ENCODE measurements around the gene TEAD1. TPM values are rescaled to one million over a fixed set of nuclear protein-coding genes. Genes with fewer than 3 reads are reported as not detected.

The TEAD1 gene
- total and polyA plus RNA-seq, 9 of the 15 experiments (the other 6 are each of a cell fraction or from before 2014, with no cell fraction given), result 1.7 to 17.7 (median 10.8) TPM

DNA sequence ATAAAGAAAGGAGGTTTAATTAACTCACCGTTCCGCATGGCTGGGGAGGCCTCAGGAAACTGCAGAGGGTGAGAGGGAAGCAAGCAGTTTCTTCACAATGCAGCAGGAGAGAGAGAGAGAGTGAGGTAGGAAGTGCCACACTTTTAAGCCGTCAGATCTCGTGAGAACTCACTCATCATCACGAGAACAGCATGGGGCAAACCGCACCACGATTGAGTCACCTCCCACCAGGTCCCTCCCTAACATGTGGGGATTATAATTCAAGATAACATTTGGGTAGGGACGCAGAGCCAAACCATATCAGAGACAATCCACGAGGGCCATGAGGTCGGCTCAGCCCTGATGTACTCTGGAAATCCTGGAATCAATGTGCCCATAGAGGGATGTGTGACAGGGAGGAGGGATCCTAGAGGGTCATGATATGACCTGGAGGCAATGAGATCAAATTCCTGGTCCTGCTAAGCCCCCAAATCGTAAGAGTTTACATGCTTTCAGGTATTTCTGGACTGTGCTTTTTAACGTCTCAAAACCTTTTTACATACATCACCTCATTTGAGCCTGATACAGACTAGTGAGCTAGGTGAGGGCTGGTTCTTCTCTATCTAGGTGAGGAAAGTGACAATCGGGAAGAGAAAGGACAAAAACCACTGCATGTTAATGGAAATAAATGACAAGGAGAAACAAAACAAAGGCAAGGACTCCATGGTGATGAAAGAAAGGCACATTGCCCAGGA is 315.4 kb downstream of the TEAD1 start (continued):
- TF ChIP-seq RB1 (IDR thresholded peaks at IDR 0.05; ENCODE audit: low read depth) (peak; percentile 57; the same call in 1 of the 2 replicates), KAT7 (CRISPR knock-in tag; IDR thresholded peaks at IDR 0.05; ENCODE audit: borderline replicate concordance) (peak; percentile 69; the same call in 1 of the 2 replicates), SPI1 (IDR thresholded peaks at IDR 0.05; ENCODE audit: borderline replicate concordance, low read depth, low read length) (peak; percentile 81), ZNF224 (CRISPR knock-in tag; IDR thresholded peaks at IDR 0.05) (no peak), ATF1 (CRISPR knock-in tag; IDR thresholded peaks at IDR 0.05) (no peak), ATF1 (tag; IDR thresholded peaks at IDR 0.05) (peak; percentile 86), ZEB2 (IDR thresholded peaks at IDR 0.05) (no peak; the same call in 1 of the 2 replicates), HOXB6 (CRISPR knock-in tag; IDR thresholded peaks at IDR 0.05; ENCODE audit: borderline replicate concordance) (no peak), OTX1 (CRISPR knock-in tag; IDR thresholded peaks at IDR 0.05) (peak; percentile 72; the same call in 1 of the 2 replicates), YBX1 (IDR thresholded peaks at IDR 0.05) (no peak), MAFK (IDR thresholded peaks at IDR 0.05; ENCODE audit: low read length) (no peak), TAF9B (IDR thresholded peaks at IDR 0.05; ENCODE audit: partially characterized antibody) (peak; percentile 93), ETV5 (CRISPR knock-in tag; IDR thresholded peaks at IDR 0.05; ENCODE audit: low read depth) (no peak; the same call in 1 of the 2 replicates), HMG20B (CRISPR knock-in tag; IDR thresholded peaks at IDR 0.05) (no peak), HMGN3 (IDR thresholded peaks at IDR 0.05; ENCODE audit: borderline replicate concordance, extremely low read depth, insufficient read length, low read depth, low read length) (no peak), CHD2 (IDR thresholded peaks at IDR 0.05; ENCODE audit: low read depth, low read length) (peak; percentile 99), SMAD1 (IDR thresholded peaks at IDR 0.05; ENCODE audit: low read depth, low read length, partially characterized antibody) (peak; percentile 49), SAFB2 (IDR thresholded peaks at IDR 0.05; ENCODE audit: borderline replicate concordance, low read depth, low read length, severe bottlenecking) (no peak), ZNF444 (CRISPR knock-in tag; IDR thresholded peaks at IDR 0.05) (no peak), MECOM (CRISPR knock-in tag; IDR thresholded peaks at IDR 0.05) (no peak), ZBTB7A (IDR thresholded peaks at IDR 0.05; ENCODE audit: borderline replicate concordance, control insufficient read depth, low read depth, low read length) (no peak; the same call in 1 of the 2 replicates), ZNF12 (CRISPR knock-in tag; IDR thresholded peaks at IDR 0.05) (no peak), POLR3G (IDR thresholded peaks at IDR 0.05; ENCODE audit: extremely low read depth, insufficient read length, insufficient replicate concordance) (no peak), ZNF232 (CRISPR knock-in tag; IDR thresholded peaks at IDR 0.05) (no peak), ELF4 (CRISPR knock-in tag; IDR thresholded peaks at IDR 0.05) (peak; percentile 85), STAG1 (CRISPR knock-in tag; IDR thresholded peaks at IDR 0.05; ENCODE audit: borderline replicate concordance) (no peak), E2F3 (CRISPR knock-in tag; IDR thresholded peaks at IDR 0.05) (no peak)
- TF ChIP-seq, protein P1, sequence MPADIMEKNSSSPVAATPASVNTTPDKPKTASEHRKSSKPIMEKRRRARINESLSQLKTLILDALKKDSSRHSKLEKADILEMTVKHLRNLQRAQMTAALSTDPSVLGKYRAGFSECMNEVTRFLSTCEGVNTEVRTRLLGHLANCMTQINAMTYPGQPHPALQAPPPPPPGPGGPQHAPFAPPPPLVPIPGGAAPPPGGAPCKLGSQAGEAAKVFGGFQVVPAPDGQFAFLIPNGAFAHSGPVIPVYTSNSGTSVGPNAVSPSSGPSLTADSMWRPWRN (IDR thresholded peaks at IDR 0.05; ENCODE audit: low read depth), result peak; percentile 85
- TF ChIP-seq, protein P2, sequence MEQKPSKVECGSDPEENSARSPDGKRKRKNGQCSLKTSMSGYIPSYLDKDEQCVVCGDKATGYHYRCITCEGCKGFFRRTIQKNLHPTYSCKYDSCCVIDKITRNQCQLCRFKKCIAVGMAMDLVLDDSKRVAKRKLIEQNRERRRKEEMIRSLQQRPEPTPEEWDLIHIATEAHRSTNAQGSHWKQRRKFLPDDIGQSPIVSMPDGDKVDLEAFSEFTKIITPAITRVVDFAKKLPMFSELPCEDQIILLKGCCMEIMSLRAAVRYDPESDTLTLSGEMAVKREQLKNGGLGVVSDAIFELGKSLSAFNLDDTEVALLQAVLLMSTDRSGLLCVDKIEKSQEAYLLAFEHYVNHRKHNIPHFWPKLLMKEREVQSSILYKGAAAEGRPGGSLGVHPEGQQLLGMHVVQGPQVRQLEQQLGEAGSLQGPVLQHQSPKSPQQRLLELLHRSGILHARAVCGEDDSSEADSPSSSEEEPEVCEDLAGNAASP (IDR thresholded peaks at IDR 0.05), result no peak
- TF ChIP-seq, protein P3, sequence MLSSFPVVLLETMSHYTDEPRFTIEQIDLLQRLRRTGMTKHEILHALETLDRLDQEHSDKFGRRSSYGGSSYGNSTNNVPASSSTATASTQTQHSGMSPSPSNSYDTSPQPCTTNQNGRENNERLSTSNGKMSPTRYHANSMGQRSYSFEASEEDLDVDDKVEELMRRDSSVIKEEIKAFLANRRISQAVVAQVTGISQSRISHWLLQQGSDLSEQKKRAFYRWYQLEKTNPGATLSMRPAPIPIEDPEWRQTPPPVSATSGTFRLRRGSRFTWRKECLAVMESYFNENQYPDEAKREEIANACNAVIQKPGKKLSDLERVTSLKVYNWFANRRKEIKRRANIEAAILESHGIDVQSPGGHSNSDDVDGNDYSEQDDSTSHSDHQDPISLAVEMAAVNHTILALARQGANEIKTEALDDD (IDR thresholded peaks at IDR 0.05), result peak; percentile 71
